Measurements from ENCODE around the gene THOC5. TPM values are rescaled to one million over a fixed set of nuclear protein-coding genes. Genes with fewer than 3 reads are reported as not detected.

The THOC5 gene
- total and polyA plus RNA-seq, 4 donors, result 18.3 to 174 (median 55.6) TPM

DNA sequence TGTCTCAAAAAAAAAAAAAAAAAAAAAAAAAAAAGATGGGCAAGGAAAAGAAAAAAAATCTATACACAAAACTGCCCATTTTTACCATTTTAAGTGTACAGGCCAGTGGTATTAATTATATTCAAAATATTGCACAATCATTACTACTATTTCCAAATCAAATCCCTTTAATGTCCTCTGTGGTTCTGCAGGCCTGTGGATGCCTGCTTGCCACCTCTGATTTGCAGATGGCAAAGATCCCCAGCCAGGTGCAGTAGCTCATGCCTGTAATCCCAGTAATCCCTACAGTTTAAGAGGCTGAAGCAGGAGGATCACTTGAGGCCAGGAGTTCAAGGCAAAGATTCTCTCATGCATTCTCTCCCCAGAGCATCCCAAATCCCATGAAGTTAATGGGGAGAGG lies 95.0 kb downstream of the THOC5 start:
- no peak for DNase-seq
- Histone ChIP-seq H3K4me1 (ENCODE audit: control insufficient read depth in 1 of 2, insufficient read depth in 2 of 2, low read length in 2 of 2) (no peaks in the 10 kb centered on the region), H3K27me3 (ENCODE audit: control insufficient read depth in 1 of 2, insufficient read depth in 2 of 2, low read length in 1 of 2) (no peaks in the 10 kb centered on the region), H3K4me3 (ENCODE audit: low read length in 2 of 2) (no peak overlapping the region), H3K9me3 (ENCODE audit: control insufficient read depth, low read length) (no peaks in the 10 kb centered on the region), H3K27ac (ENCODE audit: low read depth in 1 of 2, low read length in 2 of 2) (no peak overlapping the region), H3K36me3 (ENCODE audit: control insufficient read depth in 1 of 2, insufficient read depth in 2 of 2, low read length in 1 of 2) (no peaks in the 10 kb centered on the region)
- intact Hi-C loops (cut with DNase I), result no loop called here
- no peak for ATAC-seq (ENCODE audit: low FRiP score)

GRCh38 chr22:29457730-29458129 lies 95.8 kb downstream of the THOC5 start:
- H3K27ac ChIP-seq (ENCODE audit: low read depth in 1 of 2, low read length in 2 of 2), result no peak overlapping the region
- H3K4me1 ChIP-seq (ENCODE audit: control insufficient read depth in 1 of 2, insufficient read depth in 2 of 2, low read length in 2 of 2), result no peaks in the 10 kb centered on the region
- intact Hi-C loops (cut with DNase I), result no loop called here
- no peak overlapping the region for H3K4me3 ChIP-seq (ENCODE audit: low read length in 2 of 2)
- H3K27me3 ChIP-seq (ENCODE audit: control insufficient read depth in 1 of 2, insufficient read depth in 2 of 2, low read length in 1 of 2), result no peaks in the 10 kb centered on the region
- no peaks in the 10 kb centered on the region for H3K36me3 ChIP-seq (ENCODE audit: control insufficient read depth in 1 of 2, insufficient read depth in 2 of 2, low read length in 1 of 2)
- ATAC-seq (ENCODE audit: low FRiP score) (no peak), DNase-seq (peak in 1 of 2 donors; percentile 50)
- 30 to 36% methylated on average over 4 of the region's 4 CpGs for WGBS, 2 donors
- no peaks in the 10 kb centered on the region for H3K9me3 ChIP-seq (ENCODE audit: control insufficient read depth, low read length)

DNA sequence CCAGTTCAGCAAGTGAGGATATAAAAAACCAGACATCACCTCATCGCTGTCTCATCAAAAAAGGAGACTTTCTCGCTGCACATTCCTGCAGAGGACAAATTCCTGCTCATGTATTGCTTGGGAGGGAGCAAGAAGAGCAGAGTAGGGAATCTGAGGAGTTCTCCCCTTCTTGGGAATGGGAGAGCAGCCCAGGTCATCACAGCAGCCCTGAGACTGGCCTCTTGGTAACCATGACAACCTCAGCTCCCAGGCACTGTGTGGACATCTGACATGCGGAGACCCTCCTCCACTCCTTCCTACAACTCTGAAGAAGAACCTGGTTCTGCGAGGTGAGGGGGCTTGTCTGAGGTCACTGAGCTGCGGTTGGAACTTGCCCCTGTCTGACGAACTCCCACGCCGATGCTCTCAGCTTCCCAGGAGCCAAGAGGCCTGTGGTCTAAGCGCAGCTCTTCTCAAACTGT lies 97.3 kb downstream of the THOC5 start:
- no peak overlapping the region for H3K4me3 ChIP-seq (ENCODE audit: low read length in 2 of 2)
- intact Hi-C loops (cut with DNase I), result no loop called here
- DNase-seq (peak in 1 of 2 donors; percentile 48), ATAC-seq (ENCODE audit: low FRiP score) (no peak)
- H3K27me3 ChIP-seq (ENCODE audit: control insufficient read depth in 1 of 2, insufficient read depth in 2 of 2, low read length in 1 of 2), result no peaks in the 10 kb centered on the region
- no peaks in the 10 kb centered on the region for H3K9me3 ChIP-seq (ENCODE audit: control insufficient read depth, low read length)
- no peaks in the 10 kb centered on the region for H3K36me3 ChIP-seq (ENCODE audit: control insufficient read depth in 1 of 2, insufficient read depth in 2 of 2, low read length in 1 of 2)
- no peaks in the 10 kb centered on the region for H3K4me1 ChIP-seq (ENCODE audit: control insufficient read depth in 1 of 2, insufficient read depth in 2 of 2, low read length in 2 of 2)
- 52 to 59% methylated on average over 9 of the region's 9 CpGs for WGBS, 2 donors
- no peak overlapping the region for H3K27ac ChIP-seq (ENCODE audit: low read depth in 1 of 2, low read length in 2 of 2)

Other genes starting within 250 kb of the THOC5 start
- gene GAS2L1, start 247.1 kb downstream of the THOC5 start, total RNA-seq, result 10 to 100 TPM; 21.0 to 22.3 TPM
- 10 to 100 TPM; 11.4 to 21.5 TPM for gene GAS2L1, start 247.1 kb downstream of the THOC5 start, polyA plus RNA-seq
- 1 to 10 TPM; 3.0 to 3.5 TPM for gene RASL10A, start 238.1 kb downstream of the THOC5 start, total RNA-seq
- under 1 TPM in 1 of 2 donors, not detected in 1; 0.49 TPM for gene RASL10A, start 238.1 kb downstream of the THOC5 start, polyA plus RNA-seq
- 10 to 100 TPM; 65.7 to 71.9 TPM for gene AP1B1, start 165.2 kb downstream of the THOC5 start, total RNA-seq
- 10 to 100 TPM; 22.3 to 22.6 TPM for gene AP1B1, start 165.2 kb downstream of the THOC5 start, polyA plus RNA-seq
- gene RFPL1, start 115.2 kb downstream of the THOC5 start, total RNA-seq, result not detected
- not detected for gene RFPL1, start 115.2 kb downstream of the THOC5 start, polyA plus RNA-seq
- under 1 TPM; 0.36 to 0.63 TPM for gene NEFH, start 73.5 kb downstream of the THOC5 start, total RNA-seq
- under 1 TPM in 1 of 2 donors, not detected in 1; 0.38 TPM for gene NEFH, start 73.5 kb downstream of the THOC5 start, polyA plus RNA-seq
- 10 to 100 TPM in 1 of 2 donors, 1 to 10 TPM in 1; 8.8 to 19.9 TPM for gene NIPSNAP1, start 27.4 kb upstream of the THOC5 start, total RNA-seq
- gene NIPSNAP1, start 27.4 kb upstream of the THOC5 start, polyA plus RNA-seq, result 10 to 100 TPM; 14.3 to 18.9 TPM
- gene NF2, start 49.9 kb upstream of the THOC5 start, total RNA-seq, result 10 to 100 TPM; 35.6 TPM
- 1 to 10 TPM; 5.0 to 9.3 TPM for gene NF2, start 49.9 kb upstream of the THOC5 start, polyA plus RNA-seq
- not detected for gene CABP7, start 166.2 kb upstream of the THOC5 start, total RNA-seq
- gene CABP7, start 166.2 kb upstream of the THOC5 start, polyA plus RNA-seq, result under 1 TPM; 0.10 to 0.13 TPM
- 10 to 100 TPM; 11.3 to 18.4 TPM for gene ZMAT5, start 213.2 kb upstream of the THOC5 start, total RNA-seq
- 10 to 100 TPM; 20.0 to 29.0 TPM for gene ZMAT5, start 213.2 kb upstream of the THOC5 start, polyA plus RNA-seq
- 10 to 100 TPM; 41.4 to 42.4 TPM for gene UQCR10, start 213.6 kb upstream of the THOC5 start, total RNA-seq
- 100 to 1,000 TPM in 1 of 2 donors, 10 to 100 TPM in 1; 88.4 to 189 TPM for gene UQCR10, start 213.6 kb upstream of the THOC5 start, polyA plus RNA-seq

Data from aorta (tissue), 5 donors.